ENCODE data around the gene CCDC157. TPM values are rescaled to one million over a fixed set of nuclear protein-coding genes. Genes with fewer than 3 reads are reported as not detected.

CCDC157 gene
- total RNA-seq, 1 donor: 2.9 TPM

DNA sequence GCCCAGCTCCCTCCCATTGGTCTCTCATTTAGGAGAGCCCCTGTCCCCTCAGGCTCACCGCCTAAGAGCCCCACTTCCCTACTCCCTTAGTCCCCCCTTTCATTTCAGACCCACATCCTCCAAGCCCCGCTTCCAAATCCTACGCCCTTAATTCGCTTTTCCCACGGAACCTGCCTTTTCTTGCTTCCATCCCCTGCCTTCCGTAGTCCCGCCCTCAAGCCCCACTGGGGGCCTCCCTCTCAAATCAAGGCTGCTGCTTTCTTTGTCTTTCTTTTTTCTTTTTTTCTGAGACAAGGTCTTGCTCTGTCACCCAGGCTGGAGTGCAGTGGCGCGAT is 396 bp downstream of the CCDC157 start:
- Histone ChIP-seq H3K4me1 (ENCODE audit: insufficient read depth, low read length) (peaks cover 17% of the 10 kb centered on the region), H2AFZ (ENCODE audit: low read length) (peak overlapping the region; percentile 100), H3K27me3 (ENCODE audit: insufficient read depth, low read length) (no peaks in the 10 kb centered on the region), H3K79me2 (ENCODE audit: insufficient read depth, low read length) (peaks cover 42% of the 10 kb centered on the region), H3K4me3 (ENCODE audit: insufficient read depth, low read length) (peak overlapping the region; percentile 98), H4K20me1 (ENCODE audit: insufficient read depth, low read length) (peaks cover 36% of the 10 kb centered on the region), H3K27ac (ENCODE audit: low read depth, low read length) (peak overlapping the region; percentile 88), H3K4me2 (ENCODE audit: insufficient read depth, low read length) (peak overlapping the region; percentile 92), H3K36me3 (ENCODE audit: insufficient read depth, low read length) (peaks cover 9% of the 10 kb centered on the region), H3K9me3 (ENCODE audit: low read depth, low read length) (no peaks in the 10 kb centered on the region)
- TF ChIP-seq, protein P1, sequence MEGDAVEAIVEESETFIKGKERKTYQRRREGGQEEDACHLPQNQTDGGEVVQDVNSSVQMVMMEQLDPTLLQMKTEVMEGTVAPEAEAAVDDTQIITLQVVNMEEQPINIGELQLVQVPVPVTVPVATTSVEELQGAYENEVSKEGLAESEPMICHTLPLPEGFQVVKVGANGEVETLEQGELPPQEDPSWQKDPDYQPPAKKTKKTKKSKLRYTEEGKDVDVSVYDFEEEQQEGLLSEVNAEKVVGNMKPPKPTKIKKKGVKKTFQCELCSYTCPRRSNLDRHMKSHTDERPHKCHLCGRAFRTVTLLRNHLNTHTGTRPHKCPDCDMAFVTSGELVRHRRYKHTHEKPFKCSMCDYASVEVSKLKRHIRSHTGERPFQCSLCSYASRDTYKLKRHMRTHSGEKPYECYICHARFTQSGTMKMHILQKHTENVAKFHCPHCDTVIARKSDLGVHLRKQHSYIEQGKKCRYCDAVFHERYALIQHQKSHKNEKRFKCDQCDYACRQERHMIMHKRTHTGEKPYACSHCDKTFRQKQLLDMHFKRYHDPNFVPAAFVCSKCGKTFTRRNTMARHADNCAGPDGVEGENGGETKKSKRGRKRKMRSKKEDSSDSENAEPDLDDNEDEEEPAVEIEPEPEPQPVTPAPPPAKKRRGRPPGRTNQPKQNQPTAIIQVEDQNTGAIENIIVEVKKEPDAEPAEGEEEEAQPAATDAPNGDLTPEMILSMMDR (IDR thresholded peaks at IDR 0.05; ENCODE audit: extremely low read depth, low read depth, low read length): no peak
- peak; percentile 89 for DNase-seq (ENCODE audit: insufficient read length, low spot score, missing footprints)

DNA sequence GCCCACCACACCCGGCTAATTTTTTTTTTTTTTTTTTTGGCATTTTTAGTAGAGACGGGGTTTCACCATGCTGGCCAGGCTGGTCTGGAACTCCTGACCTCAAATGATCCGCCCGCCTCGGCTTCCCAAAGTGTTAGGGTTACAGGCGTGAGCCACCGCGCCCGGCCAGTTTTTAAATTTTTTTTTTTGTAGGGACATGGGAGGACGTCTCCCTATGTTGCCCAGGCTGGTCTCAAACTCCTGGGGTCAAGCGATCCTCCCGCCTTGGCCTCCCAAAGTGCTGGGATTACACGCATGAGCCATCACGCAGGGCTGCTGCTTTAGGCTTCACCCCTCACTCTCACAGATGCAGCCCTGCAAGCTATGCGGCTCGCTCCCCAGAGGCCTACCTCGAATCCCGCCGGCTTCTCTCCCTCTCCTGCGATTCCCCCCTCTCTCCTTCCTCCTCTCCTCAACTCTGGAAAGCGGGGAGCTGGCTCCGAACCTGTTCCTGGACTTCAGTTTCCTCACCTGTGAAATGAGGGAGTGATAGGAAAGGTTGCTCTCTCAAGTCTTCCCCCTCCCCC is 926 bp downstream of the CCDC157 start:
- Histone ChIP-seq H3K27ac (ENCODE audit: low read depth, low read length) (no peak overlapping the region), H4K20me1 (ENCODE audit: insufficient read depth, low read length) (peaks cover 32% of the 10 kb centered on the region), H3K36me3 (ENCODE audit: insufficient read depth, low read length) (peaks cover 4% of the 10 kb centered on the region), H3K27me3 (ENCODE audit: insufficient read depth, low read length) (no peaks in the 10 kb centered on the region), H3K4me3 (ENCODE audit: insufficient read depth, low read length) (peak overlapping the region; percentile 98), H3K4me1 (ENCODE audit: insufficient read depth, low read length) (peaks cover 17% of the 10 kb centered on the region), H3K4me2 (ENCODE audit: insufficient read depth, low read length) (peak overlapping the region; percentile 92), H3K79me2 (ENCODE audit: insufficient read depth, low read length) (peaks cover 37% of the 10 kb centered on the region), H2AFZ (ENCODE audit: low read length) (no peak overlapping the region), H3K9me3 (ENCODE audit: low read depth, low read length) (no peaks in the 10 kb centered on the region)
- peak; percentile 37 for DNase-seq (ENCODE audit: insufficient read length, low spot score, missing footprints)
- TF ChIP-seq, protein P1 (IDR thresholded peaks at IDR 0.05; ENCODE audit: extremely low read depth, low read depth, low read length): no peak

DNA sequence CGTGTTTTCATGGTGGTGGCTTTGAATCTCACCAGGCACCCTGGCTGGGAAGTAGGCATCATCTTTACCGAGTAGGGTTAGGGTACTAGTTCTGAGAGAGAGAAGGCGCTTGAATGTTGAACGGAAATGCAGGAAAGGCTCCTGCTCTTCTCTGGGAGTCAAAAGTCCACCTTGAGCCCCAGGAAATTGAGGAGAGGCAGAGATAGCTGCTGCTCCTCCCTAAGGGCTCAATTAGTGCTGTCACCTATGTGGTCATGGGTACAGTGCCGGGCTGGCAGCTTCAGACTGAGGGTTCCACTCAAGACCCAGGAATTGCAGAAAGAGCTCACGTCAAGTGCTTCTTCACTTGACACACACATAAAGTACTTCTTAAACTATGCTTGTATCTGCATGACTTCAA is 1.7 kb downstream of the CCDC157 start:
- H3K4me1 ChIP-seq (ENCODE audit: insufficient read depth, low read length): peaks cover 17% of the 10 kb centered on the region
- no peak overlapping the region for H3K4me2 ChIP-seq (ENCODE audit: insufficient read depth, low read length)
- peaks cover 31% of the 10 kb centered on the region for H3K79me2 ChIP-seq (ENCODE audit: insufficient read depth, low read length)
- no peaks in the 10 kb centered on the region for H3K27me3 ChIP-seq (ENCODE audit: insufficient read depth, low read length)
- no peak overlapping the region for H2AFZ ChIP-seq (ENCODE audit: low read length)
- H3K36me3 ChIP-seq (ENCODE audit: insufficient read depth, low read length): no peaks in the 10 kb centered on the region
- peaks cover 28% of the 10 kb centered on the region for H4K20me1 ChIP-seq (ENCODE audit: insufficient read depth, low read length)
- no peak for DNase-seq (ENCODE audit: insufficient read length, low spot score, missing footprints)
- TF ChIP-seq, protein P1 (IDR thresholded peaks at IDR 0.05; ENCODE audit: extremely low read depth, low read depth, low read length): no peak
- no peaks in the 10 kb centered on the region for H3K9me3 ChIP-seq (ENCODE audit: low read depth, low read length)
- no peak overlapping the region for H3K4me3 ChIP-seq (ENCODE audit: insufficient read depth, low read length)
- H3K27ac ChIP-seq (ENCODE audit: low read depth, low read length): no peak overlapping the region

DNA sequence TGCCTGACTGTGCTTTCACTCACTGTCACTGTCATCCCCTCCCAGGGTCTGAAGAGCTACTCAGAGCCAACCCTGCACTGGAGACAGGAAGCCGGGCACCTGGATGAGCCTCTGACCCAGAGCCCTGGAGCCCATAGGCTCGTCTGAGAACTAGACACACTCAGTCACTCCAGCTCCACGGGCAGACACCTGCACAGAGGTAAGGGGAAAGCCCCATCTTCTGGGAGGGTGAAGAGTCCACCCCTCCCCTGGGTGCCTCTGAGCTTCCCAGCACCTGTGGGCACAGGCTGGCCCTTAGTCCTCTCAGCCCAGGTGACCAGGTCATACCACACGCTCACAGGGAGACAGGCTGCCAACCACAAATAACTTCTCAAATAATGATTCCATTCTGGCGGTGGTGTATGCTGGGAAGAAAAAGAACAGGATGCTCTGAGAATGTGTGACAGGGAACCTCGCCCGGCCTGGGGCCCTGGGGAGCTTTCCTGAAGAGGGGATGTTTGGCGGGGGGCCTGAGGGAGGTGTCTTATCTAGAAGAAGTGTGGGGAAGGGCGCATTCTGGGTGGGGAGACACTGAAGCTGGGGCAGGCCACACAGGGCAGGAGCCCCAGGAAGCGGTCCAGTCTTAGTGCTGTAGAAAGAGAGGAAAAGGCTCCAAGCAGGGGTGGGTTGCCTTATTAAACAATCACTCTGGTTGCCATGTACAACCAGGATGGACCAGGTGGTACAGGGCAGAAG is 5.3 kb downstream of the CCDC157 start:
- TF ChIP-seq, protein P1 (IDR thresholded peaks at IDR 0.05; ENCODE audit: extremely low read depth, low read depth, low read length): no peak
- no peaks in the 10 kb centered on the region for H3K79me2 ChIP-seq (ENCODE audit: insufficient read depth, low read length)
- no peaks in the 10 kb centered on the region for H3K4me1 ChIP-seq (ENCODE audit: insufficient read depth, low read length)
- no peak overlapping the region for H3K4me2 ChIP-seq (ENCODE audit: insufficient read depth, low read length)
- H4K20me1 ChIP-seq (ENCODE audit: insufficient read depth, low read length): no peaks in the 10 kb centered on the region
- no peak overlapping the region for H2AFZ ChIP-seq (ENCODE audit: low read length)
- no peaks in the 10 kb centered on the region for H3K9me3 ChIP-seq (ENCODE audit: low read depth, low read length)
- H3K4me3 ChIP-seq (ENCODE audit: insufficient read depth, low read length): no peak overlapping the region
- H3K36me3 ChIP-seq (ENCODE audit: insufficient read depth, low read length): no peaks in the 10 kb centered on the region
- no peaks in the 10 kb centered on the region for H3K27me3 ChIP-seq (ENCODE audit: insufficient read depth, low read length)
- DNase-seq (ENCODE audit: insufficient read length, low spot score, missing footprints): peak; percentile 62
- no peak overlapping the region for H3K27ac ChIP-seq (ENCODE audit: low read depth, low read length)
